HepG2 (cell line): ENCODE measurements around the gene ZBTB32. TPM values are rescaled to one million over a fixed set of nuclear protein-coding genes. Genes with fewer than 3 reads are reported as not detected.

Experiments used
- ATAC-seq: fragments of 200-7000 bp; cut with Tn5 transposase; 3 replicates; pipeline ENCODE4 v1.9.1; 2020; ENCODE audit warnings: mild to moderate bottlenecking, moderate library complexity
- BruUV-seq: library from RNA; stranded (reverse); fragments of 400-500 nt; replicated peaks from 2 replicates; lab custom pipeline; 2021; lab: Mats Ljungman, UMichigan
- CTCF ChIA-PET: fragments of 300-600 bp; formaldehyde crosslinking; extraction: SDS; loops from one replicate; lab custom pipeline; 2021; ENCODE audit warnings: low total read pairs, inconsistent platforms, low intra/inter-chr PET ratio; lab: Yijun Ruan, JAX
- POLR2A ChIA-PET: fragments of 350-600 bp; sonication (Branson Sonifier 250); formaldehyde crosslinking; loops from one replicate; lab custom pipeline; 2020; ENCODE audit warnings: antibody characterized with exemption, inconsistent platforms; lab: Yijun Ruan, JAX
- DNase-seq: peaks from one replicate; pipeline ENCODE4 v3.0.0-alpha.2; 2015; ENCODE audit warnings: low spot score
- FAIRE-seq: peaks from 3 replicates; lab custom pipeline; 2011; peaks lifted over from hg19 to GRCh38; lab: Jason Lieb, UNC
- H2AFZ ChIP-seq: one replicate; pipeline ENCODE4 v1.6.1; 2011; ENCODE audit warnings: low read length, inconsistent platforms
- H3K27ac ChIP-seq: fragments of 300-600 bp; 3 replicates; pipeline ENCODE4 v1.8.0; 2011; ENCODE audit warnings: mixed run types, mild to moderate bottlenecking, mixed read lengths, low read length, inconsistent platforms; ENCODE audit not compliant: insufficient read depth; ENCODE audit errors: extremely low read length
- H3K27me3 ChIP-seq, 2 experiments: fragments of 200-600 bp in 1 of 2; 2 replicates in 1 of 2; 3 replicates in 1 of 2; pipeline versions ENCODE4 v1.6.0 to v1.8.0; 2011; ENCODE audit warnings: low read length in 2 of 2, mild to moderate bottlenecking in 2 of 2, moderate library complexity in 2 of 2, inconsistent platforms in 1 of 2; ENCODE audit not compliant: insufficient read depth in 2 of 2, control insufficient read depth in 1 of 2
- H3K36me3 ChIP-seq, 2 experiments: fragments of 200-600 bp in 1 of 2; replicated peaks in 1 of 2; 2 replicates in 1 of 2; 3 replicates in 1 of 2; pipeline versions ENCODE4 v1.5.1 to v1.8.0; 2011; ENCODE audit warnings: low read length in 2 of 2, inconsistent platforms in 1 of 2; ENCODE audit not compliant: insufficient read depth in 2 of 2, control insufficient read depth in 1 of 2
- H3K4me1 ChIP-seq: 2 replicates; pipeline ENCODE4 v1.5.1; 2012; ENCODE audit warnings: low read length, inconsistent platforms; ENCODE audit not compliant: insufficient read depth
- H3K4me2 ChIP-seq: 2 replicates; pipeline ENCODE4 v1.6.0; 2011; ENCODE audit warnings: low read depth, low read length, inconsistent platforms
- H3K4me3 ChIP-seq, 3 experiments: fragments of 200-600 bp in 1 of 3; sonication (generic), shearing (Covaris generic) in 1 of 3; replicated peaks in 1 of 3; 2 replicates each; pipeline ENCODE4 v1.5.1; 2011 to 2016; ENCODE audit warnings: low read length in 3 of 3, inconsistent platforms in 2 of 3, low read depth in 2 of 3, mild to moderate bottlenecking in 2 of 3, control low read depth in 1 of 3, mixed read lengths in 1 of 3; ENCODE audit not compliant: insufficient read depth in 1 of 3
- H3K79me2 ChIP-seq: one replicate; pipeline ENCODE4 v1.6.1; 2011; ENCODE audit warnings: low read length, inconsistent platforms; ENCODE audit not compliant: insufficient read depth
- H3K9ac ChIP-seq: 2 replicates; pipeline ENCODE4 v1.6.0; 2011; ENCODE audit warnings: mild to moderate bottlenecking, low read depth, low read length, inconsistent platforms; ENCODE audit not compliant: insufficient read depth
- H3K9me3 ChIP-seq: 2 replicates; pipeline ENCODE4 v1.5.1; 2012; ENCODE audit warnings: mild to moderate bottlenecking, low read length
- H4K20me1 ChIP-seq: 2 replicates; pipeline ENCODE4 v1.6.0; 2011; ENCODE audit warnings: inconsistent platforms, mild to moderate bottlenecking, low read length, moderate library complexity; ENCODE audit not compliant: insufficient read depth
- FOXC1 ChIP-seq: sonication (generic); formaldehyde crosslinking; IDR thresholded peaks from 2 replicates; pipeline ENCODE4 v1.8.0; 2022; ENCODE audit warnings: mild to moderate bottlenecking, missing genetic modification reagents, borderline replicate concordance
- KDM1A ChIP-seq: IDR thresholded peaks from 2 replicates; pipeline ENCODE4 v1.6.1; 2016; ENCODE audit warnings: missing compliant biosample characterization
- MBNL3 ChIP-seq: fragments of 250-450 bp; sonication (Bioruptor Pico); conservative IDR thresholded peaks from 2 replicates; pipeline ENCODE4 v1.8.0; 2022; ENCODE audit warnings: mild to moderate bottlenecking, inconsistent platforms
- MIER3 ChIP-seq: IDR thresholded peaks from 2 replicates; pipeline ENCODE4 v1.6.1; 2016; ENCODE audit warnings: missing compliant biosample characterization, borderline replicate concordance
- MYNN ChIP-seq: sonication (generic); formaldehyde crosslinking; IDR thresholded peaks from 2 replicates; pipeline ENCODE4 v1.4.0; 2020; ENCODE audit warnings: mild to moderate bottlenecking, low read depth, missing genetic modification reagents
- PAWR ChIP-seq: sonication (generic); formaldehyde crosslinking; IDR thresholded peaks from 2 replicates; pipeline ENCODE4 v1.4.0; 2020; ENCODE audit warnings: missing genetic modification reagents, mild to moderate bottlenecking, borderline replicate concordance
- RFX5 ChIP-seq: IDR thresholded peaks from 2 replicates; pipeline ENCODE4 v1.6.1; 2011; ENCODE audit warnings: low read depth, low read length, improper control_type of control experiment
- ZNF101 ChIP-seq: sonication (generic); formaldehyde crosslinking; IDR thresholded peaks from 2 replicates; pipeline ENCODE4 v1.4.0; 2020; ENCODE audit warnings: mild to moderate bottlenecking, low read depth, missing genetic modification reagents, borderline replicate concordance
- ZSCAN20 ChIP-seq: sonication (generic); formaldehyde crosslinking; IDR thresholded peaks from 2 replicates; pipeline ENCODE4 v1.4.0; 2020; ENCODE audit warnings: missing genetic modification reagents, mild to moderate bottlenecking, borderline replicate concordance
- WGBS: methylation state at CpG from one replicate; pipeline ENCODE4 v1.1.6; 2017; ENCODE audit warnings: low lambda C conversion rate; 5-methylcytosine and 5-hydroxymethylcytosine counted together
- in situ Hi-C: cut with HindIII; loops from 2 replicates; pipeline ENCODE4 v1.10.0; 2017; ENCODE audit warnings: low pct_unique_long_range_greater_than_20kb; ENCODE audit not compliant: extremely low pct_ligation_motif_present
- intact Hi-C: fragments of 100-400 bp; cut with micrococcal nuclease; formaldehyde crosslinking; loops from one replicate; pipeline ENCODE4 v1.10.0; 2022; ENCODE audit not compliant: unreplicated experiment
- polyA plus RNA-seq, 8 experiments: library from polyadenylated mRNA; depleted of rRNA in 3 of 8; stranded (reverse) in 7 of 8; unstranded in 1 of 8; fragments of >200 nt; fragmentation: Illumina TruSeq in 4 of 8; extraction: Trizol in 4 of 8; gene quantifications; 2 replicates each; pipeline versions ENCODE4 v1.2.1 to v1.2.3, GENCODE V29; 2011 to 2016; ENCODE audit warnings: low read depth in 4 of 8, missing spikeins in 1 of 8, mixed read lengths in 1 of 8; ENCODE audit not compliant: insufficient read depth in 1 of 8
- total RNA-seq, 5 experiments: library from RNA; depleted of rRNA; stranded (reverse); fragments of >200 nt; fragmentation: Illumina TruSeq; extraction: Trizol; gene quantifications; 2 replicates each; pipeline ENCODE4 v1.2.3, GENCODE V29; 2016; ENCODE audit warnings: low read depth in 1 of 5
- TF ChIP-seq, protein P1 (sequence below): sonication (generic); formaldehyde crosslinking; IDR thresholded peaks from 2 replicates; pipeline ENCODE4 v1.5.0; 2020; ENCODE audit warnings: missing genetic modification reagents
- TF ChIP-seq, protein P2 (sequence below): sonication (generic); formaldehyde crosslinking; conservative IDR thresholded peaks from 2 replicates; pipeline ENCODE4 v1.4.0; 2020; ENCODE audit warnings: mild to moderate bottlenecking, missing genetic modification reagents, moderate library complexity

The ZBTB32 gene
- total and polyA plus RNA-seq, 2 of the 13 experiments (the other 11 are each of a cell fraction or from before 2014, with no cell fraction given): not detected

DNA sequence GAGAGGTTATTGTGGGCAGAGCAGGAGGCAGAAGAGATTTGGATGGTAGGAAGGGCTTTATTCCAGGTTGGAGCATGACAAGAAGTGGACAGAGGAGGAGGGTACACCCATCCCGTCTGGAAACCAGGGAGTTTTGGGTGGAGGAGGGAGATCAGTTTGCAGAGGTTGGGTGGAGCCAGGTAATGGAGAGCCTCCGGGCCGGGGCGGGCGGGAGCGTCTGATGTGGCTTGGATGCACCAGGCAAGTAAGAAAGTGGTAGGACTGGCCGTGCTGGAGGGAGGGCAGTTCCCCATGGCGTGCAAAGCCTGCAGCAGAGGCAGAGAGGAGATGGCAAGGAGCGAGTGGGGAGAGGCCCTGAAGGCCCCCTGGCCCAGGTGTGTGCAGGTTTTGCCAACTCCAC, 27.0 kb downstream of the ZBTB32 start:
- Histone ChIP-seq H3K79me2 (no peaks in the 10 kb centered on the region), H4K20me1 (no peaks in the 10 kb centered on the region), H3K4me2 (no peak overlapping the region), H3K27me3 (no peaks in the 10 kb centered on the region), H3K4me1 (no peaks in the 10 kb centered on the region), H3K9ac (no peak overlapping the region), H3K36me3 (peaks cover 50 to 91% of the 10 kb centered on the region in 2 experiments; a peak in 4 of 5 replicates), H3K27ac (no peak overlapping the region), H3K9me3 (no peaks in the 10 kb centered on the region), H3K4me3 (no peak overlapping the region), H2AFZ (no peak overlapping the region)
- ATAC-seq: no peak
- FAIRE-seq: no peak
- TF ChIP-seq ZNF101 (CRISPR knock-in tag): no peak
- no peak for TF ChIP-seq KDM1A
- TF ChIP-seq FOXC1: no peak
- no peak for TF ChIP-seq MYNN (CRISPR knock-in tag)
- TF ChIP-seq, protein P1, sequence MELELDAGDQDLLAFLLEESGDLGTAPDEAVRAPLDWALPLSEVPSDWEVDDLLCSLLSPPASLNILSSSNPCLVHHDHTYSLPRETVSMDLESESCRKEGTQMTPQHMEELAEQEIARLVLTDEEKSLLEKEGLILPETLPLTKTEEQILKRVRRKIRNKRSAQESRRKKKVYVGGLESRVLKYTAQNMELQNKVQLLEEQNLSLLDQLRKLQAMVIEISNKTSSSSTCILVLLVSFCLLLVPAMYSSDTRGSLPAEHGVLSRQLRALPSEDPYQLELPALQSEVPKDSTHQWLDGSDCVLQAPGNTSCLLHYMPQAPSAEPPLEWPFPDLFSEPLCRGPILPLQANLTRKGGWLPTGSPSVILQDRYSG (CRISPR knock-in tag): no peak
- TF ChIP-seq MBNL3 (CRISPR knock-in tag): no peak
- TF ChIP-seq PAWR: no peak
- TF ChIP-seq MIER3 (CRISPR knock-in tag): no peak
- TF ChIP-seq, protein P2, sequence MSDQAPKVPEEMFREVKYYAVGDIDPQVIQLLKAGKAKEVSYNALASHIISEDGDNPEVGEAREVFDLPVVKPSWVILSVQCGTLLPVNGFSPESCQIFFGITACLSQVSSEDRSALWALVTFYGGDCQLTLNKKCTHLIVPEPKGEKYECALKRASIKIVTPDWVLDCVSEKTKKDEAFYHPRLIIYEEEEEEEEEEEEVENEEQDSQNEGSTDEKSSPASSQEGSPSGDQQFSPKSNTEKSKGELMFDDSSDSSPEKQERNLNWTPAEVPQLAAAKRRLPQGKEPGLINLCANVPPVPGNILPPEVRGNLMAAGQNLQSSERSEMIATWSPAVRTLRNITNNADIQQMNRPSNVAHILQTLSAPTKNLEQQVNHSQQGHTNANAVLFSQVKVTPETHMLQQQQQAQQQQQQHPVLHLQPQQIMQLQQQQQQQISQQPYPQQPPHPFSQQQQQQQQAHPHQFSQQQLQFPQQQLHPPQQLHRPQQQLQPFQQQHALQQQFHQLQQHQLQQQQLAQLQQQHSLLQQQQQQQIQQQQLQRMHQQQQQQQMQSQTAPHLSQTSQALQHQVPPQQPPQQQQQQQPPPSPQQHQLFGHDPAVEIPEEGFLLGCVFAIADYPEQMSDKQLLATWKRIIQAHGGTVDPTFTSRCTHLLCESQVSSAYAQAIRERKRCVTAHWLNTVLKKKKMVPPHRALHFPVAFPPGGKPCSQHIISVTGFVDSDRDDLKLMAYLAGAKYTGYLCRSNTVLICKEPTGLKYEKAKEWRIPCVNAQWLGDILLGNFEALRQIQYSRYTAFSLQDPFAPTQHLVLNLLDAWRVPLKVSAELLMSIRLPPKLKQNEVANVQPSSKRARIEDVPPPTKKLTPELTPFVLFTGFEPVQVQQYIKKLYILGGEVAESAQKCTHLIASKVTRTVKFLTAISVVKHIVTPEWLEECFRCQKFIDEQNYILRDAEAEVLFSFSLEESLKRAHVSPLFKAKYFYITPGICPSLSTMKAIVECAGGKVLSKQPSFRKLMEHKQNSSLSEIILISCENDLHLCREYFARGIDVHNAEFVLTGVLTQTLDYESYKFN (CRISPR knock-in tag): no peak
- TF ChIP-seq RFX5: no peak
- no peak for TF ChIP-seq ZSCAN20 (CRISPR knock-in tag)
- in situ Hi-C loops (no loop called here), intact Hi-C loops (no loop called here)
- DNase-seq: no peak
- no TSS peak for BruUV-seq
- ChIA-PET POLR2A (interaction anchor here (1.3 to 3.6 kb wide), 2 partner anchors 9 to 12 kb away, joined by 4 to 11 read pairs; no protein-coding TSS in a partner anchor), CTCF (no interaction called here)
- 94% methylated on average over 9 of the region's 9 CpGs for WGBS
